ENCODE results near the gene YWHAG.
"Not testable (repeated sequence)": the region's sequence is repeated elsewhere in the genome, so short reads cannot be mapped to it uniquely, and the experiment has no call there.

YWHAG gene

DNA sequence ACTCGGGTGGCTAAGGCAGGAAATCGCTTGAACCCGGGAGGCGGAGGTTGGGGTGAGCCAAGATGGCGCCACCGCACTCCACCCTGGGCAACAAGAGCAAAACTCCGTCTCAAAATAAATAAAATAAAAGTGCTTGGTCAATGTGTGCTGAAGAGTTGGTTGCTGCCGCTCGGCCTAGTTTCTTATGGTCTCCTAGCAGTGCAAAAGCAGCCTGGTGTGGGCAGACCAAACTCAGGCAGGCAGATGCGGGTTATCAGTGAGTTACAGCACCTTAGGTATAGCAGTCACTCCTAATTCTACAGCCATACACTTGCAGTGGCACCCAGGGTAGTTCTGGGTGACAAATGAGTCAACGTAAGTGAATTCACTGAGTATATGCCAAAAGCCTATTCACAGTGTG lies 33.7 kb downstream of the YWHAG start:
- H3K27ac ChIP-seq (ENCODE audit: insufficient read depth in 1 of 2, low read depth in 1 of 2, low read length in 2 of 2, poor library complexity in 1 of 2, severe bottlenecking in 2 of 2), result peak overlapping the region; percentile 88 to 92
- no peak for DNase-seq
- POLR2A ChIA-PET, result interaction anchor here (3.2 kb wide), 1 partner anchor 34 kb away, joined by 32 read pairs; the partner anchor contains the start of gene YWHAG
- peaks cover 11 to 42% (median 29%) of the 10 kb centered on the region in 4 experiments for H3K36me3 ChIP-seq (ENCODE audit: control insufficient read depth in 4 of 4, insufficient read depth in 4 of 4, low read length in 3 of 4)
- no peak overlapping the region for H3K4me3 ChIP-seq (ENCODE audit: control insufficient read depth in 1 of 7, extremely low read depth in 1 of 7, insufficient read depth in 4 of 7, low read depth in 2 of 7, low read length in 6 of 7)
- peaks cover 17 to 42% (median 38%) of the 10 kb centered on the region in 4 experiments for H3K4me1 ChIP-seq (ENCODE audit: control extremely low read depth in 1 of 4, control insufficient read depth in 4 of 4, insufficient read depth in 4 of 4, low read length in 3 of 4)
- no peaks in the 10 kb centered on the region for H3K9me3 ChIP-seq (ENCODE audit: control extremely low read depth in 1 of 5, control insufficient read depth in 4 of 5, insufficient read depth in 2 of 5, low read depth in 1 of 5, low read length in 4 of 5)
- CTCF ChIA-PET, result interaction anchor here (1.0 to 9.9 kb wide), 3 partner anchors 8 to 34 kb away, joined by 4 to 74 read pairs (median 63); partner anchors contain the start of gene YWHAG
- H3K27me3 ChIP-seq (replicated peaks in 2 of 5; ENCODE audit: control insufficient read depth in 4 of 5, insufficient read depth in 5 of 5, low read length in 4 of 5), result no peaks in the 10 kb centered on the region
- 98% methylated on average over 11 of the region's 11 CpGs for WGBS (ENCODE audit: insufficient coverage)

DNA sequence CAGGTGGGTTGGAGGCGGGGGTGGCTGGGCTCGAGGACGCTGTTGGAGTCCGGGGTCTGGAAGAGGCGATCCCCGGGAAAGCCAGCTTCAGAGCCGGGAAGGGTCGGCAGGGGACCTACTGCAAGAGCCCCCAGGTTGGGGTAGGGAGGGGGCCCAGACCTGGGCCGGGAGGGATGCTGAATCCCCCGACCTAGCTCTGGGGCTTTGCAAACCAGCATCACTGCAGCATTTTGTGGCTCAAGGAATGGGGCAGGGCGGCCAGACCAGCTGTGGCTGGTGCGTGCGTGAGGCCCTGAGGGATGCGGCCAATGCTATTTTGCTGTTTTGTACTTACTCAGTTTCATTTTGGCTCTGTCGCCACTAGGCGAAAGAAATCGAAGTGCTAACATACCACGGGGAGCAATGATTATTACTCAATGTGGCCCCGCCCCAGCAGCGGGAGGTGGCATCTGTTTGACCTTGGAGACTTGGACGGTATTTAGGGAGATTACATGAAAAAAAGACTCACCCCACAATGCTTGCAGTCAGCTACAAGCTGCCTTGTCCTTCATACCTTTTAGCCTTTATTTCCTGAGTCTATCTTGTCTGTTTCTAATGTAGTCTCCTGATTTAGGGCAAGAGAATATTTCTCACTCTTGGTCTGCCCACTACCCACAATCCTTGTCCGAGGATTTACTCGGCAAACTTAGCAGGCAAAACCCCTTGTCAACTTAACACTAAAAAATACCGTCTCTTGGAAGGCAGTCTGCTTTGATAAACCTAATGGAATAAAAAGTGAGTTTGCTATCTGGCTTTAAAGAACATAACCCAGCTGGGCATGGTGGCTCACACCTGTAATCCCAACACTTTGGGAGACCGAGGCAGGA lies 40.1 kb downstream of the YWHAG start:
- ChIA-PET POLR2A (interaction anchor here (1.1 to 3.0 kb wide), 6 partner anchors 9 to 163 kb away, joined by 3 to 29 read pairs (median 7); partner anchors contain the start of gene YWHAG), CTCF (interaction anchor here (0.6 to 20.5 kb wide), 11 partner anchors 7 to 250 kb away, joined by 3 to 303 read pairs (median 5); partner anchors contain the start of gene YWHAG)
- H3K27ac ChIP-seq (ENCODE audit: insufficient read depth in 1 of 2, low read depth in 1 of 2, low read length in 2 of 2, poor library complexity in 1 of 2, severe bottlenecking in 2 of 2), result peak overlapping the region; percentile 88 to 93
- peak; percentile 79 to 84 (median 83) for DNase-seq
- no peaks in the 10 kb centered on the region for H3K27me3 ChIP-seq (replicated peaks in 2 of 5; ENCODE audit: control insufficient read depth in 4 of 5, insufficient read depth in 5 of 5, low read length in 4 of 5)
- peaks cover 3 to 31% (median 28%) of the 10 kb centered on the region in 4 experiments for H3K4me1 ChIP-seq (ENCODE audit: control extremely low read depth in 1 of 4, control insufficient read depth in 4 of 4, insufficient read depth in 4 of 4, low read length in 3 of 4)
- no peaks in the 10 kb centered on the region for H3K9me3 ChIP-seq (ENCODE audit: control extremely low read depth in 1 of 5, control insufficient read depth in 4 of 5, insufficient read depth in 2 of 5, low read depth in 1 of 5, low read length in 4 of 5)
- 4% methylated on average over 22 of the region's 25 CpGs for WGBS (ENCODE audit: insufficient coverage)
- H3K4me3 ChIP-seq (ENCODE audit: control insufficient read depth in 1 of 7, extremely low read depth in 1 of 7, insufficient read depth in 4 of 7, low read depth in 2 of 7, low read length in 6 of 7), result peak overlapping the region; percentile 79 to 95 (median 86)
- peaks cover 0 to 9% (median under 1%) of the 10 kb centered on the region in 4 experiments for H3K36me3 ChIP-seq (ENCODE audit: control insufficient read depth in 4 of 4, insufficient read depth in 4 of 4, low read length in 3 of 4)

DNA sequence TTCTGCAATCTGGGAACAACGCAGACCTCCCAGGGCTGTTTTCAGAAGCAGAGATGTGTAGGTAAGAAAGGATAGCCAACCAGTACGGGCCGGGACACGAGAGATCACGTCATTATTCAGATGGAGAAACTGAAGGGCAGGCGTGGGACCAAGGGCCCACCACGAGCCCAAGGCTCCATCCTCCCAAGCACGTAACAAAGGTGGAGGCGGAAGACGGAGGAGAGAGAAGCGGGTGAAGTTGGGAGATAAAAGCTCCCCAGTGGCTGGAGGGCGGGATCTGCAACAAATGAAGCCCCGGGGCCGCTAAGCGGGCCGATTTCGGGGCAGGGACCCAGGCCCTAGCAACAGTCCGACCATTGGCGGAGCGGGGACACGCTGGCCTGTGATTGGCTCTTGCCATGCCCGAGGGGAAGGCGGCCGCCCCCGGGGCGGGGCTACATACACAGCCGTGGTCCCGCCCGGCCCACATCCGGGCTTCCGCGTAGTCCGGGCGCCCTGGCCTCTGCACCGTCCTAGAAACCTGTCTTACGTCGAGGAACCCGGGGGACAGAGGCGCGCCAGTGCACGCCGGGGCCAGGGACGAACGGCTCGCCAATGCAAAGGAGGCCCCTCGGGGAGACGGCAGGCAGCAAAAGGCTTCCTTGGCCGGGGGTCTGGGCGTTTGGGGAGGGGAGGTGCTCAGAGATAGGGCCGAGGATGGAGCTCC lies 40.9 kb downstream of the YWHAG start:
- WGBS (ENCODE audit: insufficient coverage), result 0% methylated on average over 44 of the region's 50 CpGs
- Histone ChIP-seq H3K27me3 (replicated peaks in 2 of 5; ENCODE audit: control insufficient read depth in 4 of 5, insufficient read depth in 5 of 5, low read length in 4 of 5) (no peaks in the 10 kb centered on the region), H3K36me3 (ENCODE audit: control insufficient read depth in 4 of 4, insufficient read depth in 4 of 4, low read length in 3 of 4) (peaks cover 0 to 9% (median under 1%) of the 10 kb centered on the region in 4 experiments), H3K4me1 (ENCODE audit: control extremely low read depth in 1 of 4, control insufficient read depth in 4 of 4, insufficient read depth in 4 of 4, low read length in 3 of 4) (peaks cover 3 to 35% (median 29%) of the 10 kb centered on the region in 4 experiments), H3K27ac (ENCODE audit: insufficient read depth in 1 of 2, low read depth in 1 of 2, low read length in 2 of 2, poor library complexity in 1 of 2, severe bottlenecking in 2 of 2) (peak overlapping the region; percentile 88 to 93), H3K4me3 (ENCODE audit: control insufficient read depth in 1 of 7, extremely low read depth in 1 of 7, insufficient read depth in 4 of 7, low read depth in 2 of 7, low read length in 6 of 7) (peak overlapping the region; percentile 79 to 95 (median 86)), H3K9me3 (ENCODE audit: control extremely low read depth in 1 of 5, control insufficient read depth in 4 of 5, insufficient read depth in 2 of 5, low read depth in 1 of 5, low read length in 4 of 5) (no peaks in the 10 kb centered on the region)
- peak; percentile 96 to 98 (median 98) for DNase-seq
- ChIA-PET CTCF (interaction anchor here (0.6 to 20.5 kb wide), 13 partner anchors 8 to 249 kb away, joined by 3 to 303 read pairs (median 5); partner anchors contain the start of gene YWHAG), POLR2A (interaction anchor here (1.1 to 3.0 kb wide), 6 partner anchors 9 to 163 kb away, joined by 3 to 29 read pairs (median 7); partner anchors contain the start of gene YWHAG)

GRCh38 chr7:76316984-76317781 lies 41.6 kb downstream of the YWHAG start:
- peaks cover 3 to 35% (median 29%) of the 10 kb centered on the region in 4 experiments for H3K4me1 ChIP-seq (ENCODE audit: control extremely low read depth in 1 of 4, control insufficient read depth in 4 of 4, insufficient read depth in 4 of 4, low read length in 3 of 4)
- POLR2A ChIA-PET, result interaction anchor here (1.1 to 3.0 kb wide), 6 partner anchors 10 to 162 kb away, joined by 3 to 29 read pairs (median 7); partner anchors contain the start of gene YWHAG
- H3K36me3 ChIP-seq (ENCODE audit: control insufficient read depth in 4 of 4, insufficient read depth in 4 of 4, low read length in 3 of 4), result peaks cover 0 to 5% (median under 1%) of the 10 kb centered on the region in 4 experiments
- peak overlapping the region; percentile 88 to 93 for H3K27ac ChIP-seq (ENCODE audit: insufficient read depth in 1 of 2, low read depth in 1 of 2, low read length in 2 of 2, poor library complexity in 1 of 2, severe bottlenecking in 2 of 2)
- H3K4me3 ChIP-seq (ENCODE audit: control insufficient read depth in 1 of 7, extremely low read depth in 1 of 7, insufficient read depth in 4 of 7, low read depth in 2 of 7, low read length in 6 of 7), result peak overlapping the region; percentile 79 to 95 (median 86)
- WGBS (ENCODE audit: insufficient coverage), result 49% methylated on average over 7 of the region's 14 CpGs
- no peak for DNase-seq
- no peaks in the 10 kb centered on the region for H3K9me3 ChIP-seq (ENCODE audit: control extremely low read depth in 1 of 5, control insufficient read depth in 4 of 5, insufficient read depth in 2 of 5, low read depth in 1 of 5, low read length in 4 of 5)
- CTCF ChIA-PET, result interaction anchor here (0.7 to 20.5 kb wide), 16 partner anchors 9 to 248 kb away, joined by 3 to 303 read pairs (median 4); partner anchors contain the start of gene YWHAG
- no peaks in the 10 kb centered on the region for H3K27me3 ChIP-seq (replicated peaks in 2 of 5; ENCODE audit: control insufficient read depth in 4 of 5, insufficient read depth in 5 of 5, low read length in 4 of 5)

DNA sequence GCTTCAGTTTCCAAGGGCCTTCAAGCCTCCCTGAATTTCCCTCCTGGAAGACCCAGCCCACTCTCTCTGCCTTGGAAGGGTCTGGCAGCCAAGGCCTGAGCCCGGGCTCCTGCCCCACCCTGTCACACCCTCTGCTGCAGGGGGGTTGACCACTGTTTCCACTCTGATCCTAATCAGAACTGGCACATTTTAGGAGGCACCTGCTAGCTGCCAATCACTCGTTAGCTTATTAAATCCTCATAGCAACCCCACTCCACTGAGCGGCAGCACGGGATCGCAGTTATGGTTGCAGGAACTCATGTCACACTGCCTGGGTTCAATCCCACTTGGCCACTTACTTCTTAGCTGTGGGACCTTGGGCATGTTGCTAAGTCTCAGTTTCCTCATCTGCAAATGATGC lies 43.4 kb downstream of the YWHAG start:
- ChIA-PET CTCF (interaction anchor here (0.5 to 20.5 kb wide), 17 partner anchors 8 to 268 kb away, joined by 3 to 303 read pairs (median 4); partner anchors contain the start of genes HSPB1, MDH2, STYXL1 and YWHAG), POLR2A (interaction anchor here (0.6 to 2.5 kb wide), 2 partner anchors 23 to 66 kb away, joined by 3 to 13 read pairs; no protein-coding TSS in a partner anchor)
- H3K27me3 ChIP-seq (replicated peaks in 2 of 5; ENCODE audit: control insufficient read depth in 4 of 5, insufficient read depth in 5 of 5, low read length in 4 of 5), result no peaks in the 10 kb centered on the region
- H3K9me3 ChIP-seq (ENCODE audit: control extremely low read depth in 1 of 5, control insufficient read depth in 4 of 5, insufficient read depth in 2 of 5, low read depth in 1 of 5, low read length in 4 of 5), result no peaks in the 10 kb centered on the region
- H3K27ac ChIP-seq (ENCODE audit: insufficient read depth in 1 of 2, low read depth in 1 of 2, low read length in 2 of 2, poor library complexity in 1 of 2, severe bottlenecking in 2 of 2), result no peak overlapping the region
- no peak overlapping the region for H3K4me3 ChIP-seq (ENCODE audit: control insufficient read depth in 1 of 7, extremely low read depth in 1 of 7, insufficient read depth in 4 of 7, low read depth in 2 of 7, low read length in 6 of 7)
- peaks cover 3 to 39% (median 32%) of the 10 kb centered on the region in 4 experiments for H3K4me1 ChIP-seq (ENCODE audit: control extremely low read depth in 1 of 4, control insufficient read depth in 4 of 4, insufficient read depth in 4 of 4, low read length in 3 of 4)
- peak; percentile 73 to 90 (median 87) for DNase-seq
- peaks cover 0 to 2% (median 0%) of the 10 kb centered on the region in 4 experiments for H3K36me3 ChIP-seq (ENCODE audit: control insufficient read depth in 4 of 4, insufficient read depth in 4 of 4, low read length in 3 of 4)
- 0% methylated on average over 1 of the region's 5 CpGs for WGBS (ENCODE audit: insufficient coverage)

DNA sequence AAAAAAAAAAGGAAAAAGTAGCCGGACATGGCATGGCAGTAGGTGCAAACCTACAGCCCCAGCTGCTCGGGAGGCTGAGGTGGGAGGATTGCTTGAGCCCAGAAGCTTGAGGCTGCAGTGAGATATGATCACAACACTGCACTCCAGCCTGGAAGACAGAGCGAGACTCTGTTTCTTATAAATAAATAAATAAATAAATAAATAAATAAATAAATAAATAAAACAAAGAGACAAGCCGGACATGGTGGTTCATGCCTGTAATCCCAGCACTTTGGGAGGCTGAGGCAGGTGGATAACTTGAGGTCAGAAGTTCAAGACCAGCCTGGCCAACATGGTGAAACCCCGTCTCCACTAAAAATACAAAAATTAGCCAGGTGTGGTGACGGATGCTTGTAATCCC lies 44.1 kb downstream of the YWHAG start:
- not testable (repeated sequence) for H3K9me3 ChIP-seq (ENCODE audit: control extremely low read depth in 1 of 5, control insufficient read depth in 4 of 5, insufficient read depth in 2 of 5, low read depth in 1 of 5, low read length in 4 of 5); H3K27me3 ChIP-seq (replicated peaks in 2 of 5; ENCODE audit: control insufficient read depth in 4 of 5, insufficient read depth in 5 of 5, low read length in 4 of 5); DNase-seq; H3K4me3 ChIP-seq (ENCODE audit: control insufficient read depth in 1 of 7, extremely low read depth in 1 of 7, insufficient read depth in 4 of 7, low read depth in 2 of 7, low read length in 6 of 7); H3K27ac ChIP-seq (ENCODE audit: insufficient read depth in 1 of 2, low read depth in 1 of 2, low read length in 2 of 2, poor library complexity in 1 of 2, severe bottlenecking in 2 of 2); H3K36me3 ChIP-seq (ENCODE audit: control insufficient read depth in 4 of 4, insufficient read depth in 4 of 4, low read length in 3 of 4)
- ChIA-PET POLR2A (interaction anchor here (2.5 kb wide), 1 partner anchor 23 kb away, joined by 13 read pairs; no protein-coding TSS in a partner anchor), CTCF (interaction anchor here (1.1 to 20.5 kb wide), 21 partner anchors 9 to 155 kb away, joined by 3 to 303 read pairs (median 6); partner anchors contain the start of genes HSPB1 and YWHAG)
- 70% methylated on average over 2 of the region's 6 CpGs for WGBS (ENCODE audit: insufficient coverage)
- peaks cover 3 to 40% (median 32%) of the 10 kb centered on the region in 4 experiments for H3K4me1 ChIP-seq (ENCODE audit: control extremely low read depth in 1 of 4, control insufficient read depth in 4 of 4, insufficient read depth in 4 of 4, low read length in 3 of 4)

Measured in common myeloid progenitor, CD34-positive (primary cell).